Neuron (in vitro differentiated cells): ENCODE data around the gene FBXW9.
"Not testable (repeated sequence)": the region's sequence is repeated elsewhere in the genome, so short reads cannot be mapped to it uniquely, and the experiment has no call there.

Source experiments
- H2AFZ ChIP-seq: one replicate; pipeline ENCODE4 v1.6.1; 2013; ENCODE audit warnings: low read depth, mild to moderate bottlenecking, inconsistent platforms, low read length, moderate library complexity
- H3K27me3 ChIP-seq: one replicate; pipeline ENCODE4 v1.6.1; 2013; ENCODE audit warnings: low read length; ENCODE audit not compliant: insufficient read depth
- H3K36me3 ChIP-seq: one replicate; pipeline ENCODE4 v1.6.1; 2013; ENCODE audit warnings: low read length; ENCODE audit not compliant: insufficient read depth
- H3K4me1 ChIP-seq: one replicate; pipeline ENCODE4 v1.6.1; 2013; ENCODE audit warnings: low read length; ENCODE audit not compliant: insufficient read depth
- H3K4me3 ChIP-seq: 2 replicates; pipeline ENCODE4 v1.5.1; 2013; ENCODE audit warnings: mild to moderate bottlenecking, low read length, moderate library complexity
- H3K9me3 ChIP-seq: one replicate; pipeline ENCODE4 v1.6.1; 2013; ENCODE audit warnings: low read length

Gene FBXW9

GRCh38 chr19:12705654-12706331 lies 9.4 kb upstream of the FBXW9 start:
- Histone ChIP-seq H3K9me3 (no peaks in the 10 kb centered on the region), H3K36me3 (peaks cover 87% of the 10 kb centered on the region), H2AFZ (no peak overlapping the region)

GRCh38 chr19:12705169-12705568 lies 8.7 kb upstream of the FBXW9 start:
- Histone ChIP-seq H3K27me3 (no peaks in the 10 kb centered on the region), H3K9me3 (no peaks in the 10 kb centered on the region), H2AFZ (no peak overlapping the region), H3K36me3 (peaks cover 86% of the 10 kb centered on the region), H3K4me1 (no peaks in the 10 kb centered on the region), H3K4me3 (no peak overlapping the region)

More at GRCh38 chr19:12705654-12706331, 9.4 kb upstream of the FBXW9 start:
- Histone ChIP-seq H3K4me1 (no peaks in the 10 kb centered on the region), H3K4me3 (no peak overlapping the region), H3K27me3 (no peaks in the 10 kb centered on the region)

GRCh38 chr19:12703046-12703445 lies 6.6 kb upstream of the FBXW9 start:
- Histone ChIP-seq H3K4me1 (no peaks in the 10 kb centered on the region), H3K36me3 (peaks cover 79% of the 10 kb centered on the region), H3K4me3 (no peak overlapping the region), H2AFZ (no peak overlapping the region), H3K27me3 (no peaks in the 10 kb centered on the region), H3K9me3 (no peaks in the 10 kb centered on the region)

GRCh38 chr19:12701596-12702282 lies 5.3 kb upstream of the FBXW9 start:
- Histone ChIP-seq H2AFZ (no peak overlapping the region), H3K9me3 (no peaks in the 10 kb centered on the region), H3K36me3 (peaks cover 74% of the 10 kb centered on the region), H3K27me3 (no peaks in the 10 kb centered on the region), H3K4me1 (no peaks in the 10 kb centered on the region), H3K4me3 (no peak overlapping the region)

- Histone ChIP-seq H3K27me3 (no peaks in the 10 kb centered on the region), H3K4me1 (peaks cover 10% of the 10 kb centered on the region), H2AFZ (no peak overlapping the region), H3K9me3 (no peaks in the 10 kb centered on the region), H3K4me3 (no peak overlapping the region), H3K36me3 (peaks cover 42% of the 10 kb centered on the region)
Observed at GRCh38 chr19:12698138-12698537, 1.7 kb upstream of the FBXW9 start.

GRCh38 chr19:12697425-12697824 lies 994 bp upstream of the FBXW9 start:
- H3K27me3 ChIP-seq, H2AFZ ChIP-seq, H3K9me3 ChIP-seq, H3K4me1 ChIP-seq: not testable (repeated sequence)
- Histone ChIP-seq H3K36me3 (peaks cover 37% of the 10 kb centered on the region), H3K4me3 (peak overlapping the region; percentile 72)

DNA sequence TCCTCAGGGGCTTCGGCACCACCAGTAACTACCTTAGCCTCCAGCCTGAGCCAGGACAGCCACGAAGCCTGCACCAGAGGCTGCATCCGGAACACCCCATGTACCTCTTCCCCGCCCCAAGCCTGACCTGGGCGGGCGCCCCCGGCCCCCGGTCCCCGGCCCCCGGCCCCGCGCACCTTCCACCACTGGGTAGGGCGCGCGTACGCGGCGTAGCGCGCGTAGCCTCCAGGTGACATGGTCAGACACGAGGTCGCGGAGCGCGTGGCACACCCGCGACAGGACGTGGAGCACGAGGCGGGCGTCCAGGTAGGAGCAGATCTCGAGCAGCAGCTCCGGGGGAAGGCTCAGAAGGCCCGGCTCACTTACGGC lies 450 bp downstream of the FBXW9 start:
- H3K27me3 ChIP-seq = no peaks in the 10 kb centered on the region
- H3K4me3 ChIP-seq = peak overlapping the region; percentile 72
- peak overlapping the region; percentile 46 for H2AFZ ChIP-seq
- H3K36me3 ChIP-seq = peaks cover 27% of the 10 kb centered on the region
- peaks cover 10% of the 10 kb centered on the region for H3K4me1 ChIP-seq
- no peaks in the 10 kb centered on the region for H3K9me3 ChIP-seq

DNA sequence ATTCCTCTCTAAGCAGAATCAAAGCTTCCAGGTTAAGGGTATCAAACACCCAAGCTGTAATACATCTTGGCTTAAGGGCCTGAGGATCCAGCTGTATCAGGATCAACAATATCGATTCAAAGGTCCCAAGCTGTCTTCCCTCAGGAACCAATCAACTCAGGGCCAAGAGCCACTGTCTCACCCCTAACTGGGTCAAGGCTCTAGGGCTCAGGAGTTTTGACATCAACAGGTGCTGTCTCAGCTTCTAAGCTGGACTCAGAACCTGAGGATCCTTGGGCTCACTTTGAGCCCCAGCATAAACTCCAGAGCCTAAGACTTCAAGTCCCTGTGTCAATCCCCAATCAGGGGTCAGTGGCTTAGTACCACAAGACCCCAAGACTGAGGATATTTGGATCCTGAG lies 917 bp downstream of the FBXW9 start:
- Histone ChIP-seq H3K27me3 (no peaks in the 10 kb centered on the region), H3K9me3 (no peaks in the 10 kb centered on the region), H2AFZ (no peak overlapping the region), H3K4me3 (peak overlapping the region; percentile 72), H3K4me1 (peaks cover 10% of the 10 kb centered on the region), H3K36me3 (peaks cover 22% of the 10 kb centered on the region)

DNA sequence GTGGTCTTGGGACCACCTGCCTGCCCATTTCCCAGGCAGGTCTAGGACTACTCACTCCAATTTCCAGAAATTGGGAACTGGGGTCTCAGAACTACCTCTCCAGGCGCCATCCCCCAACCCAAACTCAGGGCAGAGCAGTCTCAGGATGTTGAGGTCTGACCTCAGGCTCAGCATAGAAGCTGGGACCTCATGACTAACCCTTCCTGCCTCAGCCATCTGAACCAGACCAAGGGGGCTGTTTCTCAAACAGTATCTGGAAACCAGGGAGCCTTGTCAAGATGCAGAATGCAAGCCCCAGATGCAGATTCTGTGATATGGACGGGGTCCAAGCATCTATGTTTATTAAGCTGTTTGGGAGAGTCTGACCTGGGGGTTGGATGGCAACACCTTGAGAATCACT lies 1.3 kb downstream of the FBXW9 start:
- Histone ChIP-seq H3K36me3 (peaks cover 19% of the 10 kb centered on the region), H2AFZ (no peak overlapping the region), H3K9me3 (no peaks in the 10 kb centered on the region), H3K27me3 (no peaks in the 10 kb centered on the region), H3K4me1 (peaks cover 10% of the 10 kb centered on the region), H3K4me3 (peak overlapping the region; percentile 72)

- peaks cover 16% of the 10 kb centered on the region for H3K36me3 ChIP-seq
- no peaks in the 10 kb centered on the region for H3K9me3 ChIP-seq
- H3K4me1 ChIP-seq = peaks cover 10% of the 10 kb centered on the region
- H3K27me3 ChIP-seq = no peaks in the 10 kb centered on the region
- H2AFZ ChIP-seq = no peak overlapping the region
- H3K4me3 ChIP-seq = no peak overlapping the region
Observed at GRCh38 chr19:12694641-12695040, 1.8 kb downstream of the FBXW9 start.

DNA sequence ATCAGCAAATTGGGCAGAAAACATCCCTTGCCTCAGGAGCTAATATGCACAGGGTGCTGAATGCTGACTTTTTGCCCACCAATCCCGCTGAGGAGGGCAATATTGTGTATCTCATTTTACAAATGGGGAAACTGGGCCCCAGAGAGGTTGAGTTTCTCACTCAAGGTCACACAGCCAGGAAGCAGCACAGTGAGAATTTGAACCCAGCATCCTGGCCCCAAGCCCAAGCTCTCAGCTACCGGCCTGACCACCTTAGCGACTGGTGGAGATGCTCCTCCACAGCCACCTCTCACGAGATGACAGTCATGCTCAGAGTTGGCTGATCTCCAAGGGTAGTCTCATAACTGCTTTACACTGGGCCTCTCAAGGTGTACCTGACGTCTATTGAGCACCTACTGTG lies 3.5 kb downstream of the FBXW9 start:
- Histone ChIP-seq H3K27me3 (no peaks in the 10 kb centered on the region), H3K9me3 (no peaks in the 10 kb centered on the region), H2AFZ (no peak overlapping the region), H3K4me1 (peaks cover 10% of the 10 kb centered on the region), H3K4me3 (no peak overlapping the region), H3K36me3 (peaks cover 21% of the 10 kb centered on the region)

DNA sequence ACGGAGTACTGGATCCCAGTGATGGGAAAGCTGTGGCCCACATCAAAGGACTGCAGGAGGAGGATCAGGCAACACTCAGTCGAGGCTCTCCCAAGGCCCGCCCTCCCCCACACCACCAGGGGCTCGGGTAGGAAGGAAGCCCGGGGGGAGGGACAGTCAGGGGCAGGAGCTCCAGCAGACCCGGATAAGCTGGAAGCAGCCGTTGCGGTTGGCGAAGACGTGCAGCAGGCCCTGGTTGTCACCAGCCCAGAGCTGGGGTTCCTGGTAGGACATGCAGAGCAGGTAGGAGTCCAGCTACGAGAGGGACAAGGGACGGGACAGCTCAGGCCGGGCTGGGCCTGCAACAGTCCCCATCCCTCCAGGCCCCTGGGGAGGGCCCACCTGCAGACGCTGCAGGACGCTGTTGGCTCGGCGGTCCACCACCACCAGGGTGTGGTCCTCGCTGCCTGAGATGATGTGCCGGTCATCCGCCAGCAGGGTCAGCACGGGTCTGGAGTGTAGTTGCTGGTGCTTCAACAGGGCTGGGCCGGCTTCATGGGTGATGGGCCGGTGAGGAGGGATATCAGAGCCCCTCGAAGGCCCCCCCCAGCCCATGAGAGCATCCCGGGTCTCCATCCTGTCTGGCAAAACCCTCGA lies 6.7 kb downstream of the FBXW9 start:
- Histone ChIP-seq H3K36me3 (peaks cover 20% of the 10 kb centered on the region), H3K4me1 (no peaks in the 10 kb centered on the region), H2AFZ (no peak overlapping the region), H3K27me3 (no peaks in the 10 kb centered on the region), H3K4me3 (no peak overlapping the region), H3K9me3 (no peaks in the 10 kb centered on the region)

- H3K9me3 ChIP-seq = no peaks in the 10 kb centered on the region
- H3K4me1 ChIP-seq = no peaks in the 10 kb centered on the region
- no peak overlapping the region for H2AFZ ChIP-seq
- peaks cover 20% of the 10 kb centered on the region for H3K36me3 ChIP-seq
- no peaks in the 10 kb centered on the region for H3K27me3 ChIP-seq
- H3K4me3 ChIP-seq = no peak overlapping the region
Observed at GRCh38 chr19:12689012-12689411, 7.4 kb downstream of the FBXW9 start.
